SH-SY5Y (cell line): ENCODE results near the gene SMIM10L2A.

Experiments
- GATA2 ChIP-seq: IDR thresholded peaks from 2 replicates; pipeline ENCODE4 v1.6.1; 2011; ENCODE audit warnings: mild to moderate bottlenecking, low read depth, low read length
- GATA3 ChIP-seq: IDR thresholded peaks from 2 replicates; pipeline ENCODE4 v1.6.1; 2011; ENCODE audit warnings: low read depth, mild to moderate bottlenecking, low read length, moderate library complexity

GRCh38 chrX:135431886-135432285 is 10.1 kb downstream of the SMIM10L2A start:
- TF ChIP-seq GATA2, result no peak
- TF ChIP-seq GATA3, result no peak
